IPS-15b (cell line): Measurements from ENCODE around the gene COBLL1.

Experiments used
- H3K27me3 ChIP-seq: one replicate; pipeline ENCODE4 v1.6.1; 2013; ENCODE audit warnings: low read length; ENCODE audit not compliant: control insufficient read depth, insufficient read depth
- H3K36me3 ChIP-seq: one replicate; pipeline ENCODE4 v1.6.1; 2013; ENCODE audit warnings: low read length; ENCODE audit not compliant: control insufficient read depth, insufficient read depth
- H3K4me1 ChIP-seq: one replicate; pipeline ENCODE4 v1.6.1; 2013; ENCODE audit warnings: mild to moderate bottlenecking, low read length; ENCODE audit not compliant: control insufficient read depth, insufficient read depth
- H3K4me3 ChIP-seq: one replicate; pipeline ENCODE4 v1.5.1; 2013; ENCODE audit warnings: low read depth, low read length
- H3K9ac ChIP-seq: one replicate; pipeline ENCODE4 v1.6.1; 2013; ENCODE audit warnings: low read depth, mild to moderate bottlenecking, low read length
- H3K9me3 ChIP-seq: one replicate; pipeline ENCODE4 v1.6.1; 2013; ENCODE audit warnings: mild to moderate bottlenecking, low read length; ENCODE audit not compliant: control insufficient read depth, insufficient read depth

Gene COBLL1

DNA sequence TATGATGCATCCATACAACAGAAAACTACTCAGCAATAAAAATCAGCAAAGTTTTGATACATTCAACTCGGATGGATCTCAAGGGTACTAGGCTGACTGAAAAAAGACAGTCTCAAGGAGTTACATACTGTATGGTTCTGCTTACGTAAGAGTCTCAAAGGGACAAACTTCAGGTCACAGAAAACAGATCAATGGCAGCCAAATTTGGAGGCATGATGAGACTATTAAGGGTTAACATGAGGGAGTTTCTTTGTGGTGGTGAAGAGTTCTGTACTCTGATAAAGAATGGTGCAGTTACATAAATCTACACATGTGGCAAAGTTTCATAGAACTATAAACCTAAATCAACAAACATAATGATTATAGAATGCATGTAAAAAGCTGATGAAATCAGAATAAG, 81.4 kb downstream of the COBLL1 start:
- Histone ChIP-seq H3K27me3 (no peaks in the 10 kb centered on the region), H3K9me3 (no peaks in the 10 kb centered on the region), H3K4me3 (no peak overlapping the region), H3K9ac (no peak overlapping the region), H3K4me1 (no peaks in the 10 kb centered on the region), H3K36me3 (no peaks in the 10 kb centered on the region)

DNA sequence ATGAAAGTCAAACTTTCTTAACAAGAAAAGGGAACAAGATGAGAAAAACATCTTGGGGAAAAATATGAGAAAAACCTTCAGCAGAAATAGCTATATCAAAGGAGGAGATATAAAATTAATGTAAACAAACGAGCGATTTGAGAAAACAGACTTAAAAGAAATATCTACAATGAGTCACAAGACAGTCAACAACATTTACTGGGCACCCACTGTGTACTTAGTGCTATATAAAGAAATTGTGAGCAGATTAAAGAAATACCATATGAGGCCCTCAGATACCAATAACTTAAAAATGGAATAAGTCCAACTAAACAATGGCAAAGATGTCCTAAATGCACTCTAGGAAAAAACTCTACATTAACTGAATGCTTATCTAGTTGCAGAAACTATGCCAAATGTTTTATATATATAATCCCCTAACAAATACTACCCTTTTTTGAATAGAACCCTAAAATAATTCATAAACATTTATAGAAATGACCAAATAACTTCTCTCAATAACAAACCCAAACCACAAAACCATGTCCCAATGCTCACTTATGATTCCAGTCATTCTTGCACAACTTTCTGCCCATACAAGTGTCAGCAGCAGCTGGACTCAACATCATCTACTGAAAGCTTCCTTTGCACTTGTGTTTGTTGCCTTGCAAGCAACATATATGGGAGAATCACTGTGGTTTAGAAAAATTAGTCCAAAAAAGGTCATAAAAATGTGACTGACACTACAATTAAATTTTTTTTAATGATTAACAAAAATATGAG, 83.5 kb downstream of the COBLL1 start:
- Histone ChIP-seq H3K9ac (no peak overlapping the region), H3K4me3 (no peak overlapping the region), H3K36me3 (no peaks in the 10 kb centered on the region), H3K27me3 (no peaks in the 10 kb centered on the region), H3K4me1 (no peaks in the 10 kb centered on the region), H3K9me3 (no peaks in the 10 kb centered on the region)

DNA sequence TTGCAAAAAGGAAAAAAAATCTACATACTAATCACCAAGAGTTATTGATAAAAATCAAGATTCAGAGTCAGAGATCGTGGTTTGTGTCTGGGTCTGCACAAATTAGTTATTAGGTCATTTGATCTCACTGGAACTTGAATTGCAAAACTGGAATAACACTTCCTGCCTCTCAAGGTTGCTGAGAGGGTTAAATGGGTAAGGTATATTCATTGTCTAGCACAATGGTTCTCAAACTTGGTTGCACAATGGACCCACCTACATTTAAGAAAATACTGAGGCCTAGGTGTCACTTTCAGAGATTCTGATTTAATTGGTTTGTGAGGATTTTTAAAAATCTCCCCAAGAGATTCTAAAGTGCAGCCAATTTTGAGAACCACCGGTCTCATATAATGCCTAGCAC, 84.8 kb downstream of the COBLL1 start:
- Histone ChIP-seq H3K27me3 (no peaks in the 10 kb centered on the region), H3K4me1 (no peaks in the 10 kb centered on the region), H3K9me3 (no peaks in the 10 kb centered on the region), H3K36me3 (no peaks in the 10 kb centered on the region), H3K4me3 (no peak overlapping the region), H3K9ac (no peak overlapping the region)

DNA sequence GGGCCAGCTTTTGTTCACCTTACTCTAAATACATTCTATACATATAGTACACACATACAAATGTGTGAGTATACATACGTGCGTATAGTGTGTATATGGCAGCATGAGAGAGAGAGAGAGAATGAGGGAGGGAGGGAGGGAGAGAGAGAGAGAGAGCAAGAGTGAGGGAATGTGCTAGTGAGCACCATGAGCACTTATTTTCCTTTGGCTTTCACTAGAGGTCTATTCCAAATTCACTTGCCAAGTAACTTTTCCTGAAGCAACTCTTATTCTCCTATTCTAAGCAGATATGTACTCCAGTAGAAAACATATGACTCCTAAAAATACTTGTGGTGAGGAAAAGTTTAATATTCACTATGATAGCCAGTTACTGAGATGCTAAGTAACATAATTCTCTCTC, 85.7 kb downstream of the COBLL1 start:
- Histone ChIP-seq H3K27me3 (no peaks in the 10 kb centered on the region), H3K36me3 (no peaks in the 10 kb centered on the region), H3K9ac (no peak overlapping the region), H3K4me1 (no peaks in the 10 kb centered on the region), H3K4me3 (no peak overlapping the region), H3K9me3 (no peaks in the 10 kb centered on the region)

DNA sequence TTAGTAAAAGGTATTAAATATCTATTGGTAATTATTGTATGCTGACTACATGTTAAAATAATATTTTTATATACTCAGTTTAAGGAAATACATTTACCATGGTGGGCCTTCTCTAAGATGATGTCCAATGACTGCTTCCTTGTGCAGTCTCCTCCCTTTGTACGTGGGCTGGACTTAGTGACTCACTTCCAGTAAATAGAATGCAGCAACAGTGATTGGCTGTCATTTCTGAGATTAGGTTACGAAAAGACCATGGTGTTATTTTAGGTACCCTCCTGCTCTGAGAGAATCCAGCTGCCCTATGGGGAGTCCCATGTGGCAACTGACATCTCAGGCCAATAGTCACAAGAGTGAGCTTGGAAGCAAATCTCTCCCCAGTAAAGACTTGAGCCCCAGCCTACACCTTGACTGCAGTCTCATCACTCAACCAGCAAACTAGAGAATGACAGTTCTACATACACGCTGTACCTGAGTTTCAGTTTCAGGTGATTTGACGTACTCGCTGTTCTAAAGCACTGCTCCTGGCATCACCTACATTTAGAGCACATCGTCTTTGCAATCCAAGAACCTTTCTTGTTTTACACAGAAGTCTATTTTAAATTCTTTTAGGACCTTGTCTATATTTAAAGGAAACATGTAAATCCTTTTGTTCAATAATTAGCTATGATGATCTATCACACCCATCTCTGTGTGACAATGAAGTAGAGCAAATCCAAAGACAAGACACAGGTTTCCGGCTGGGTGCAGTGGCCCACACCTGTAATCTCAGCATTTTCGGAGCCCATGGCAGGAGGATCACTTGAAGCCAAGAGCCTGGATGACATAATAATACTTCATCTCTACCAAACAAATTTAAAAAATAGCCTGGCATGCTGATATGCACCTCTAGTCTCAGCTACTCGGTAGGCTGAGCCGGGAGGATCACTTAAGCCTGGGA, 87.2 kb downstream of the COBLL1 start:
- Histone ChIP-seq H3K9me3 (no peaks in the 10 kb centered on the region), H3K9ac (no peak overlapping the region), H3K4me3 (no peak overlapping the region), H3K36me3 (no peaks in the 10 kb centered on the region), H3K4me1 (no peaks in the 10 kb centered on the region), H3K27me3 (no peaks in the 10 kb centered on the region)

DNA sequence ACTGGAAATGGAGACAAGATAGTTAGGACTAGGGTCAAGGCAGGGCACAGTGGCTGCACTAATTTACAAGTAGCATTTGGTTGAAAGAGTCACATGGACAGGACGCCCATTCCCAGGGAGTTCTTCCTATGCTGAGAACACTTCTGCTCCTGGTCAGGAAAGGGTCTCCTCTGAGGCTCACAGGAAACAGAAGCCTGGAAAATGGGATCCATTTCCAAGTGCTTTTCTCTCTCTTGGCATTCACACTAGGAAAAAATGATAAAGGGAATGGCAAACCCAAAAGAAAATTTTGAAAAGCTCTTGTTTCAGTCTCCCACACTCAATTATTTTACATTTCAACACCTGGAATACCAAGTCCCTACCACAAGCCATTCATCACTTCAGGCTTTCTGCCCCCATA, 88.7 kb downstream of the COBLL1 start:
- Histone ChIP-seq H3K4me1 (no peaks in the 10 kb centered on the region), H3K36me3 (no peaks in the 10 kb centered on the region), H3K4me3 (no peak overlapping the region), H3K27me3 (no peaks in the 10 kb centered on the region), H3K9me3 (no peaks in the 10 kb centered on the region), H3K9ac (no peak overlapping the region)

DNA sequence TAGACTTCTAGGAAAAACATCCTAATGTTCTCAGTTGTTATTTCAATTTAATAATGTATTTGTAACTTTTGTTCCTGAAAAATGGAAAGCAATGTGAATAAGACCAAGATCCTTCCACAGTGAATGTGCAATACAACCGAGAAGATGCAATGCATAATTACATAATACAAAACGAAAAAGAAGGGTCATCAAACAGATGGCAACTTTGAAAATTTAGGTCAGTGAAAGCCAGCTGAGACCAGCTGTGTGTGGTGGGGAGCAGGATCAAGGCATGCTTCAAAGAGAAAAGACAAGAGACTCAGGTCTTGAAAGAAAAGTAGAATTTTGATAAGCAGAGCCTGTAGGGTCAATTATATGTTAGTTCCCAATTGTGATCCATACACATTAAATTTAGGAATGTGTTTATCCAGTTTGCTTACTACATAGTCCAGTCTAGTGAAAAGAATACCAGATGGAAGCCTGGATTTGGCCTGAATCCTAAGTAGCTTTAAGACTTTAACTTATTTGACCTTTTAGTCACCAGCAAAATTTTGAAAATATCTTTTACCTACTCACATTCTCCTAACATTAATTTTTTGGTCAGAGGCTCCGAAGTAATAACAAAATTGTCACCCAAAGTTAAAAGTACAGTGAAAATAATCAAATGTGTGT, 93.7 kb downstream of the COBLL1 start:
- no peaks in the 10 kb centered on the region for H3K9me3 ChIP-seq
- H3K4me1 ChIP-seq = no peaks in the 10 kb centered on the region
- H3K4me3 ChIP-seq = no peak overlapping the region
- H3K9ac ChIP-seq = no peak overlapping the region
- H3K27me3 ChIP-seq = no peaks in the 10 kb centered on the region
- H3K36me3 ChIP-seq = no peaks in the 10 kb centered on the region

DNA sequence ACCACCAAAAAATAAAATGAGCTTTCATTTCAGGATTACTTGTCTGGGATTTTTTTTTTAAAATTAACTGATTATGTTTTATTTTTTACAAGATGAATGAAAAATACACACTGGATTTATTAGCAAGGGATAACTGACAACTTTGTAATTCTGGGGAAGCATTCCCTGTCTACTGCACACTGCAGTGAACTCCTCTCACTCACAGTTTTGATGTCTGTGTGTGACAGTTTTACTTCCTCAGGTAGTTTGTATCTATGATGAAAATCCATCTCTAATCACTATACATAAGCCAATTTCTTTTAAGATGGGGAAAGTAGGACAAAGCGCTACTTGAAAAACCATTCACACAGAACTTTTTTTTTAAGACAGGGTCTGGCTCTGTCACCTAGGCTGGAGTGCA, 94.5 kb downstream of the COBLL1 start:
- no peaks in the 10 kb centered on the region for H3K36me3 ChIP-seq
- no peak overlapping the region for H3K4me3 ChIP-seq
- H3K4me1 ChIP-seq = no peaks in the 10 kb centered on the region
- H3K9me3 ChIP-seq = no peaks in the 10 kb centered on the region
- no peaks in the 10 kb centered on the region for H3K27me3 ChIP-seq
- H3K9ac ChIP-seq = no peak overlapping the region

DNA sequence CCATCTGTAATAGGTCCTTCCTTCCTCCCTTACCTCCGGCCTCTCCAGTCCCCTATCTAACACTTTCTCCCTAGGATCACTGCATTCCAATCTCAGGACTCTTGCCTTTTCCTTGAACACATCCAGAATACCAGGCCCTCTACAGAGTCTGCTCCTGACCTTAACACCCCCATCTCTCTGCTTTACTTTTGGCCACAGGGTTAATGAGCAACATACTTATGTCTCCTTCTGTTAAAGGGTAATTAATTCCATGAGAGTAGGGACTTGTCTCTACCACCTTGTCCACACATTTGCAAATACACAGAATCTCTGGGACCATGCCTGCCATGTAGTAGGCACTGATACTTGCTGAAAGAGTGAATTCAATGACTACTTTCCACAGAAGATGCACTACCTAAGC, 94.9 kb downstream of the COBLL1 start:
- Histone ChIP-seq H3K36me3 (no peaks in the 10 kb centered on the region), H3K4me3 (no peak overlapping the region), H3K9me3 (no peaks in the 10 kb centered on the region), H3K9ac (no peak overlapping the region), H3K27me3 (no peaks in the 10 kb centered on the region), H3K4me1 (no peaks in the 10 kb centered on the region)

DNA sequence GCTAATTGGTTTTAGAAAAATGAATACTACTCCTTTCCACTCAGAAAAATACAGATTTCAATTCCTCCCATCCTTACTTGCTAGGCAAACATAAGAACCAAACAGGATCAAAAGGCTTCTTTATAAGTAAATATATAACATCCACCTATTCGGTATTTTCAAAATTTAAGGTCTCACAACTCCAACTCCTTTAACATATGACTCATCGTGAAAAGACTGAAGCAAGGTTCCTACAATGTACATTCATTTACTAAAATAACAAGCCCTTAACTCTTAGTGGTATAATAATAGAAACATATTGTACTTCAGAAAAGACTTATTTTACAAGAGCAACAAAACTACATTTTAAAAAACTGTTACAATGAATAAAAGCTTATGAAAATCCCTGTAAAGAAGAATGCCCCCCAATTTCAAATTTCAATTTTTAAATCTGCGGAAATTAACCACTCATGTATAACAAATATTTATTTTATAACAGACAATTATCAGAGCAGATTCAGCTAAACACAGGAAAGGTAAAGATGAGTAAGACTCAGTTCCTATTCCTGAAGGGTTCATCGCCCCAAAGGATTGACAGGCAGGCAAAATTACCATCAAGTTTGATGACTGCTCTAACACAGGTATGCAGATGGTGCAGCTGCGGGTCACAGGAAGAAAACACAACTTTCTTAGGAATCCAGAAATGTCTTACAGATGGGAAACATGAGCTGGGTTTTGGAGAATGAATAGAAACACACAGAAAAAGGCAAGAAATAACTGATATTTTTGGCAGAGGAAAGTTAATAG, 96.4 kb downstream of the COBLL1 start:
- no peak overlapping the region for H3K9ac ChIP-seq

DNA sequence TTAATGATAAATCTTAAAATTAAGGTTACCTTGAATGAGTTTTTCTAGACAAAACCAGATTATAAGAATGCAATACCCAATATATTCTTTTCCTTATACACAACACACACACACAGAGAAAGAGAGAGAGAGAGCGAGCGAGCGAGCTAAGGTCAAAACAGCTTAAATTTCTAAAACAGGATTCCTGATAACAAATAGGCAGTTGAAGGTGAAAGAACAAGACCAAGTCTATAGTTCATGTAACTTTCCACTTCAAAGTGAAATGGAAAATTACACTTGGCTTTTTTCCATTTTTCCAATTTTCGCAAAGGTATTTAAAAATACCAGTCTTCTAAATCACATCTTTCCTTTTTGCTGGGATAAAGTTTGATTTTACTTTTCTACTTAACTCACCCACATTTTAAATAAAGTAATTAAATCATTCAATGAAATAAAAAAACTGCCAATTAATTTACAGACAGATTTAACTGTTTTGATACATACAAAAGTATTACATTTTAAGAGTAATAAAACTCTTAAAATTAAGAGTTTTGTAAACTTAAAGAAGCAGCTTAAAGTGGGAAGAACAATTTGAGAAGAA, 98.8 kb downstream of the COBLL1 start:
- Histone ChIP-seq H3K36me3 (no peaks in the 10 kb centered on the region), H3K4me3 (no peak overlapping the region), H3K9ac (no peak overlapping the region), H3K4me1 (no peaks in the 10 kb centered on the region), H3K27me3 (no peaks in the 10 kb centered on the region), H3K9me3 (no peaks in the 10 kb centered on the region)

More for the DNA sequence above, 96.4 kb downstream of the COBLL1 start:
- no peaks in the 10 kb centered on the region for H3K9me3 ChIP-seq
- no peaks in the 10 kb centered on the region for H3K27me3 ChIP-seq
- H3K36me3 ChIP-seq = no peaks in the 10 kb centered on the region
- H3K4me1 ChIP-seq = no peaks in the 10 kb centered on the region
- no peak overlapping the region for H3K4me3 ChIP-seq
